ENCODE results near the gene NADK. TPM values are rescaled to one million over a fixed set of nuclear protein-coding genes. Genes with fewer than 3 reads are reported as not detected.
A peak's percentile ranks its signal among the peaks of the same experiment; 100 is the strongest.
"Not testable (repeated sequence)": the region's sequence is repeated elsewhere in the genome, so short reads cannot be mapped to it uniquely, and the experiment has no call there.

Gene NADK
- polyA plus RNA-seq, 1 donor (not counting 4 experiments of a cell fraction or from before 2014, with no cell fraction given): 54.8 TPM

- H3K4me2 ChIP-seq (ENCODE audit: control insufficient read depth, extremely low read depth, insufficient read depth, low read depth, low read length): no peak overlapping the region
- no peak overlapping the region for H3K9ac ChIP-seq (ENCODE audit: control insufficient read depth, extremely low read depth, insufficient read depth, low read length)
- no peaks in the 10 kb centered on the region for H3K9me1 ChIP-seq (ENCODE audit: control insufficient read depth, extremely low read depth, insufficient read depth, low read length)
- no peak for FAIRE-seq
- H4K20me1 ChIP-seq (ENCODE audit: control insufficient read depth, extremely low read depth, insufficient read depth, low read length): no peaks in the 10 kb centered on the region
- TF ChIP-seq EZH2 (IDR thresholded peaks at IDR 0.05; ENCODE audit: low read length): no peak
- no peak for TF ChIP-seq CTCF (optimal IDR thresholded peaks at IDR 0.05 in 1 of 3, IDR thresholded peaks at IDR 0.05 in 1 of 3, conservative IDR thresholded peaks at IDR 0.05 in 1 of 3; ENCODE audit: extremely low read depth in 1 of 3, insufficient read depth in 2 of 3, low read length in 3 of 3)
- H3K27ac ChIP-seq (ENCODE audit: control insufficient read depth, insufficient read depth, low read length): no peak overlapping the region
- peaks cover 2 to 12% of the 10 kb centered on the region in 2 experiments for H3K36me3 ChIP-seq (ENCODE audit: control insufficient read depth in 2 of 2, extremely low read depth in 1 of 2, insufficient read depth in 2 of 2, low read length in 2 of 2)
- no peak overlapping the region for H3K4me3 ChIP-seq (ENCODE audit: control insufficient read depth in 2 of 3, extremely low read depth in 1 of 3, insufficient read depth in 2 of 3, low read depth in 1 of 3, low read length in 3 of 3)
- H2AFZ ChIP-seq (ENCODE audit: control insufficient read depth, low read length): no peak overlapping the region
- no peaks in the 10 kb centered on the region for H3K79me2 ChIP-seq (ENCODE audit: control insufficient read depth, insufficient read depth, low read length)
- no peak for DNase-seq (ENCODE audit: low read depth, low spot score)
- no peaks in the 10 kb centered on the region for H3K9me3 ChIP-seq (ENCODE audit: control insufficient read depth, low read depth, low read length)
- no peaks in the 10 kb centered on the region for H3K27me3 ChIP-seq (ENCODE audit: control insufficient read depth, extremely low read depth, insufficient read depth, low read length)
- H3K4me1 ChIP-seq (ENCODE audit: control insufficient read depth, extremely low read depth, insufficient read depth, low read length): no peaks in the 10 kb centered on the region
- dilution Hi-C loops (cut with MboI; ENCODE audit: extremely low pct_ligation_motif_present, low sequenced_read_pairs): no loop called here
Measured at GRCh38 chr1:1748686-1749321, 29.5 kb downstream of the NADK start.

- H3K4me1 ChIP-seq (ENCODE audit: control insufficient read depth, extremely low read depth, insufficient read depth, low read length); H3K79me2 ChIP-seq (ENCODE audit: control insufficient read depth, insufficient read depth, low read length); H3K9me1 ChIP-seq (ENCODE audit: control insufficient read depth, extremely low read depth, insufficient read depth, low read length); H3K27ac ChIP-seq (ENCODE audit: control insufficient read depth, insufficient read depth, low read length); dilution Hi-C loops (cut with MboI; ENCODE audit: extremely low pct_ligation_motif_present, low sequenced_read_pairs); DNase-seq (ENCODE audit: low read depth, low spot score); H4K20me1 ChIP-seq (ENCODE audit: control insufficient read depth, extremely low read depth, insufficient read depth, low read length); H3K9ac ChIP-seq (ENCODE audit: control insufficient read depth, extremely low read depth, insufficient read depth, low read length); H3K4me2 ChIP-seq (ENCODE audit: control insufficient read depth, extremely low read depth, insufficient read depth, low read depth, low read length); H2AFZ ChIP-seq (ENCODE audit: control insufficient read depth, low read length); H3K27me3 ChIP-seq (ENCODE audit: control insufficient read depth, extremely low read depth, insufficient read depth, low read length); H3K9me3 ChIP-seq (ENCODE audit: control insufficient read depth, low read depth, low read length); H3K36me3 ChIP-seq (ENCODE audit: control insufficient read depth in 2 of 2, extremely low read depth in 1 of 2, insufficient read depth in 2 of 2, low read length in 2 of 2): not testable (repeated sequence)
- FAIRE-seq: peak; percentile 59
- H3K4me3 ChIP-seq (ENCODE audit: control insufficient read depth in 2 of 3, extremely low read depth in 1 of 3, insufficient read depth in 2 of 3, low read depth in 1 of 3, low read length in 3 of 3): peak overlapping the region in 1 of 3 experiments; percentile 42
Measured at GRCh38 chr1:1746566-1746909, 31.7 kb downstream of the NADK start.

- H3K4me1 ChIP-seq (ENCODE audit: control insufficient read depth, extremely low read depth, insufficient read depth, low read length); DNase-seq (ENCODE audit: low read depth, low spot score); H3K79me2 ChIP-seq (ENCODE audit: control insufficient read depth, insufficient read depth, low read length); dilution Hi-C loops (cut with MboI; ENCODE audit: extremely low pct_ligation_motif_present, low sequenced_read_pairs); H2AFZ ChIP-seq (ENCODE audit: control insufficient read depth, low read length); H3K9ac ChIP-seq (ENCODE audit: control insufficient read depth, extremely low read depth, insufficient read depth, low read length); H3K27me3 ChIP-seq (ENCODE audit: control insufficient read depth, extremely low read depth, insufficient read depth, low read length); H3K9me1 ChIP-seq (ENCODE audit: control insufficient read depth, extremely low read depth, insufficient read depth, low read length); H4K20me1 ChIP-seq (ENCODE audit: control insufficient read depth, extremely low read depth, insufficient read depth, low read length); H3K4me2 ChIP-seq (ENCODE audit: control insufficient read depth, extremely low read depth, insufficient read depth, low read depth, low read length); H3K9me3 ChIP-seq (ENCODE audit: control insufficient read depth, low read depth, low read length); FAIRE-seq; H3K36me3 ChIP-seq (ENCODE audit: control insufficient read depth in 2 of 2, extremely low read depth in 1 of 2, insufficient read depth in 2 of 2, low read length in 2 of 2): not testable (repeated sequence)
- peak overlapping the region; percentile 49 for H3K27ac ChIP-seq (ENCODE audit: control insufficient read depth, insufficient read depth, low read length)
- peak overlapping the region in 1 of 3 experiments; percentile 42 for H3K4me3 ChIP-seq (ENCODE audit: control insufficient read depth in 2 of 3, extremely low read depth in 1 of 3, insufficient read depth in 2 of 3, low read depth in 1 of 3, low read length in 3 of 3)
Measured at GRCh38 chr1:1745651-1746565, 32.4 kb downstream of the NADK start.

GRCh38 chr1:1742529-1742928, 35.7 kb downstream of the NADK start:
- H4K20me1 ChIP-seq (ENCODE audit: control insufficient read depth, extremely low read depth, insufficient read depth, low read length); H3K9me3 ChIP-seq (ENCODE audit: control insufficient read depth, low read depth, low read length); H3K4me2 ChIP-seq (ENCODE audit: control insufficient read depth, extremely low read depth, insufficient read depth, low read depth, low read length); H2AFZ ChIP-seq (ENCODE audit: control insufficient read depth, low read length); dilution Hi-C loops (cut with MboI; ENCODE audit: extremely low pct_ligation_motif_present, low sequenced_read_pairs); DNase-seq (ENCODE audit: low read depth, low spot score); H3K4me3 ChIP-seq (ENCODE audit: control insufficient read depth in 2 of 3, extremely low read depth in 1 of 3, insufficient read depth in 2 of 3, low read depth in 1 of 3, low read length in 3 of 3); H3K27ac ChIP-seq (ENCODE audit: control insufficient read depth, insufficient read depth, low read length); H3K27me3 ChIP-seq (ENCODE audit: control insufficient read depth, extremely low read depth, insufficient read depth, low read length); H3K9ac ChIP-seq (ENCODE audit: control insufficient read depth, extremely low read depth, insufficient read depth, low read length); H3K4me1 ChIP-seq (ENCODE audit: control insufficient read depth, extremely low read depth, insufficient read depth, low read length); FAIRE-seq; H3K79me2 ChIP-seq (ENCODE audit: control insufficient read depth, insufficient read depth, low read length); H3K36me3 ChIP-seq (ENCODE audit: control insufficient read depth in 2 of 2, extremely low read depth in 1 of 2, insufficient read depth in 2 of 2, low read length in 2 of 2); H3K9me1 ChIP-seq (ENCODE audit: control insufficient read depth, extremely low read depth, insufficient read depth, low read length): not testable (repeated sequence)
